Epithelial cell of esophagus (primary cell): ENCODE data around the gene HOXC5.

Experiments
- DNase-seq: peaks from one replicate; pipeline ENCODE4 v3.0.0; 2010; ENCODE audit warnings: low read depth
- H3K4me3 ChIP-seq: 2 replicates; pipeline ENCODE4 v1.5.1; 2011; ENCODE audit warnings: mild to moderate bottlenecking, low read length, control low read depth
- CTCF ChIP-seq: IDR thresholded peaks from 2 replicates; pipeline ENCODE4 v1.5.1; 2011; ENCODE audit warnings: low read depth, mild to moderate bottlenecking, low read length, control low read depth, inconsistent platforms; ENCODE audit not compliant: insufficient read depth; ENCODE audit errors: missing control alignments

The HOXC5 gene

GRCh38 chr12:54052438-54053002 is 19.7 kb downstream of the HOXC5 start:
- no peak for DNase-seq
- no peak for TF ChIP-seq CTCF
- no peak overlapping the region for H3K4me3 ChIP-seq

- no peak for TF ChIP-seq CTCF
- DNase-seq = no peak
- H3K4me3 ChIP-seq = peak overlapping the region; percentile 56
Measured at GRCh38 chr12:54053003-54053750, 20.3 kb downstream of the HOXC5 start.

- no peak for DNase-seq
- peak within 1 kb of the TSS; percentile 56 for H3K4me3 ChIP-seq
- no peak for TF ChIP-seq CTCF
Measured at GRCh38 chr12:54053751-54054741, 21.2 kb downstream of the HOXC5 start, which contains the start of gene HOXC4. Gene HOXC4, plus strand, starts transcription at chr12:54053835. Its CDS starts 88 bp downstream, at chr12:54053923.

GRCh38 chr12:54054742-54055194 is 21.9 kb downstream of the HOXC5 start:
- DNase-seq = no peak
- TF ChIP-seq CTCF = no peak
- H3K4me3 ChIP-seq = no peak overlapping the region

- no peak for TF ChIP-seq CTCF
- no peak overlapping the region for H3K4me3 ChIP-seq
Measured at GRCh38 chr12:54055552-54055951, 22.7 kb downstream of the HOXC5 start.

GRCh38 chr12:54056110-54056509 is 23.3 kb downstream of the HOXC5 start:
- H3K4me3 ChIP-seq = no peak overlapping the region
- no peak for TF ChIP-seq CTCF
- DNase-seq = no peak

More at GRCh38 chr12:54055552-54055951, 22.7 kb downstream of the HOXC5 start:
- DNase-seq = no peak
